K562 (cell line): ENCODE results near the gene CLCF1. TPM values are rescaled to one million over a fixed set of nuclear protein-coding genes. Genes with fewer than 3 reads are reported as not detected.

Experiments used
- FOS ChIP-seq: IDR thresholded peaks from 3 replicates; pipeline ENCODE4 v1.6.1; 2011; ENCODE audit not compliant: insufficient read length; ENCODE audit errors: extremely low read depth
- FOXP1 ChIP-seq: sonication (generic); formaldehyde crosslinking; IDR thresholded peaks from 2 replicates; pipeline ENCODE4 v1.8.0; 2022; ENCODE audit warnings: mild to moderate bottlenecking, missing genetic modification reagents
- GABPA ChIP-seq: fragments of 200-800 bp; sonication (Bioruptor generic); conservative IDR thresholded peaks from 2 replicates; pipeline ENCODE4 v1.6.1; 2016; ENCODE audit warnings: low read depth, missing genetic modification characterization, missing compliant biosample characterization
- HDGF ChIP-seq: fragments of 450-650 bp; IDR thresholded peaks from 2 replicates; pipeline ENCODE4 v1.6.1; 2016
- IFI16 ChIP-seq: fragments of 250-450 bp; sonication (Bioruptor Pico); IDR thresholded peaks from 2 replicates; pipeline ENCODE4 v2.1.2; 2022; ENCODE audit warnings: mild to moderate bottlenecking, inconsistent platforms
- MBD2 ChIP-seq: sonication (generic); IDR thresholded peaks from 2 replicates; pipeline ENCODE4 v1.6.1; 2016; ENCODE audit warnings: low read depth, borderline replicate concordance
- MYBL2 ChIP-seq, 2 experiments: fragments of 450-650 bp in 1 of 2; sonication (generic) in 1 of 2; formaldehyde crosslinking in 1 of 2; IDR thresholded peaks; 2 replicates each; pipeline versions ENCODE4 v1.6.1 to v1.8.1; 2017 to 2022; ENCODE audit warnings: borderline replicate concordance in 1 of 2, inconsistent platforms in 1 of 2, low read depth in 1 of 2, mild to moderate bottlenecking in 1 of 2, missing genetic modification reagents in 1 of 2, moderate library complexity in 1 of 2
- RBFOX2 ChIP-seq: fragments of 200-400 bp; formaldehyde crosslinking; IDR thresholded peaks from 2 replicates; pipeline ENCODE4 v1.6.1; 2017; ENCODE audit warnings: low read depth, mild to moderate bottlenecking, low read length, moderate library complexity
- SMAD4 ChIP-seq: fragments of 250-450 bp; sonication (Bioruptor Pico); conservative IDR thresholded peaks from 2 replicates; pipeline ENCODE4 v1.8.0; 2021; ENCODE audit warnings: inconsistent platforms, mild to moderate bottlenecking, moderate library complexity
- SP2 ChIP-seq: IDR thresholded peaks from 2 replicates; pipeline ENCODE4 v1.6.1; 2011; ENCODE audit warnings: mild to moderate bottlenecking, low read depth, low read length, moderate library complexity; ENCODE audit not compliant: poor library complexity, severe bottlenecking; ENCODE audit errors: extremely low read depth
- TAF1 ChIP-seq: IDR thresholded peaks from 2 replicates; pipeline ENCODE4 v1.6.1; 2011; ENCODE audit warnings: mild to moderate bottlenecking, low read length, moderate library complexity; ENCODE audit not compliant: insufficient read depth, control insufficient read depth, severe bottlenecking; ENCODE audit errors: extremely low read depth
- TGIF2 ChIP-seq: sonication (generic); formaldehyde crosslinking; IDR thresholded peaks from 2 replicates; pipeline ENCODE4 v1.8.1; 2022; ENCODE audit warnings: mild to moderate bottlenecking, missing genetic modification reagents, moderate library complexity
- ZNF165 ChIP-seq: fragments of 250-450 bp; sonication (Bioruptor Pico); IDR thresholded peaks from 2 replicates; pipeline ENCODE4 v1.4.0; 2020; ENCODE audit warnings: borderline replicate concordance
- ZNF583 ChIP-seq: fragments of 250-450 bp; sonication (Bioruptor Pico); IDR thresholded peaks from 2 replicates; pipeline ENCODE4 v1.4.0; 2020
- polyA plus RNA-seq, 8 experiments: library from polyadenylated mRNA; depleted of rRNA in 4 of 8; stranded (reverse) in 5 of 8; unstranded in 3 of 8; fragments of >200 nt; fragmentation: Nextera tagmentation in 2 of 8; fragmentation: Illumina TruSeq in 1 of 8; extraction: Ambion mirVana in 2 of 8; extraction: Trizol in 1 of 8; gene quantifications; 2 replicates each; pipeline versions ENCODE4 v1.2.1 to v1.2.3, GENCODE V29; 2011 to 2014; ENCODE audit warnings: inconsistent platforms in 1 of 8, missing spikeins in 1 of 8
- total RNA-seq, 7 experiments: library from RNA; depleted of rRNA in 6 of 7; stranded (reverse); fragments of >200 nt in 6 of 7; fragmentation: Illumina TruSeq in 2 of 7; extraction: Trizol in 2 of 7; gene quantifications; 2 replicates each; pipeline versions ENCODE4 v1.2.1 to v1.2.3, GENCODE V29; 2011 to 2021; ENCODE audit warnings: low replicate concordance in 1 of 7
- TF ChIP-seq, protein P1 (sequence below): fragments of 450-650 bp; IDR thresholded peaks from 2 replicates; pipeline ENCODE4 v1.6.1; 2018; ENCODE audit not compliant: partially characterized antibody
- TF ChIP-seq, protein P2 (sequence below): sonication (generic); formaldehyde crosslinking; IDR thresholded peaks from 2 replicates; pipeline ENCODE4 v1.8.0; 2022; ENCODE audit warnings: mild to moderate bottlenecking, missing genetic modification reagents
- TF ChIP-seq, protein P3 (sequence below): fragments of 250-450 bp; sonication (Bioruptor Pico); IDR thresholded peaks from 2 replicates; pipeline ENCODE4 v1.4.0; 2020

The CLCF1 gene
- total and polyA plus RNA-seq, 9 of the 15 experiments (the other 6 are each of a cell fraction or from before 2014, with no cell fraction given): 0.49 to 5.8 (median 3.0) TPM

DNA sequence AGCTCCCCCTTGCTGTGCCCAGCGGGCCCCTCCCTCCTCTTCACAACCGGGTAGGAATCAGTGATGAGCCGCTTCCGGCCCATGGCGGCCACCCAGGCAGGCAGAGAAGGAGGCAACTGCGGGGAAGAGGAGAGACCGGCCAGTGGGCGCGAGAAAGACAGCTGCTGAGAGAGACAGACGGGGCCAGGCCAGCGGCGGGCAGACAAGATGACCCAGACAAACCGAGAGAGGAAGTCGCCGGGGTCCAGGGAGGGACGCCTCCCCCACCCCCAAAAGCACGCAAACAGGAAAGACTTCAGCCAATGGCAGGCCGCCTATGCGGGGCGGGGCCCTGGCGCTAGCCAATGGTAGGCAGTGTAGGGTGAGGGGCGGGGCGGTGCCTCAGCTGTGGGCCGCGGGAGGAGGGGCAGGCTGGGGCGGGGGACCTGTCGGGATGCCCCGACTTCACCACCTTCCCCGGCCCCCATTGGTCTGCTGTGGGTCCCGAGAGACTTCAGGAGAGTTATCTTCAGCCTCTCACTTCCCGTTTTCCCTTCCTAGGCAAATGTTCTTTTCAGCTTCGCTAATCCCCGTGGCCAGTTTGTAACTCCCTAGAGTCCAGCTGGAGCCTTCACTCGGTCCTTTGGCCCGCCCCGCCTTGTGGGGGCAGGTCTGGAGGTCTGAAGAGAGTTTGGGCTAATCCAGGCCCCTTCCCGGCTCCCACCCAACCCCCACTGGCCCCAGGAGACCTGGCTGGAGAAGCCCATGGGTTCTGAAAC is 19.9 kb downstream of the CLCF1 start, which contains the start of gene POLD4 (continued):
- TF ChIP-seq, protein P1, sequence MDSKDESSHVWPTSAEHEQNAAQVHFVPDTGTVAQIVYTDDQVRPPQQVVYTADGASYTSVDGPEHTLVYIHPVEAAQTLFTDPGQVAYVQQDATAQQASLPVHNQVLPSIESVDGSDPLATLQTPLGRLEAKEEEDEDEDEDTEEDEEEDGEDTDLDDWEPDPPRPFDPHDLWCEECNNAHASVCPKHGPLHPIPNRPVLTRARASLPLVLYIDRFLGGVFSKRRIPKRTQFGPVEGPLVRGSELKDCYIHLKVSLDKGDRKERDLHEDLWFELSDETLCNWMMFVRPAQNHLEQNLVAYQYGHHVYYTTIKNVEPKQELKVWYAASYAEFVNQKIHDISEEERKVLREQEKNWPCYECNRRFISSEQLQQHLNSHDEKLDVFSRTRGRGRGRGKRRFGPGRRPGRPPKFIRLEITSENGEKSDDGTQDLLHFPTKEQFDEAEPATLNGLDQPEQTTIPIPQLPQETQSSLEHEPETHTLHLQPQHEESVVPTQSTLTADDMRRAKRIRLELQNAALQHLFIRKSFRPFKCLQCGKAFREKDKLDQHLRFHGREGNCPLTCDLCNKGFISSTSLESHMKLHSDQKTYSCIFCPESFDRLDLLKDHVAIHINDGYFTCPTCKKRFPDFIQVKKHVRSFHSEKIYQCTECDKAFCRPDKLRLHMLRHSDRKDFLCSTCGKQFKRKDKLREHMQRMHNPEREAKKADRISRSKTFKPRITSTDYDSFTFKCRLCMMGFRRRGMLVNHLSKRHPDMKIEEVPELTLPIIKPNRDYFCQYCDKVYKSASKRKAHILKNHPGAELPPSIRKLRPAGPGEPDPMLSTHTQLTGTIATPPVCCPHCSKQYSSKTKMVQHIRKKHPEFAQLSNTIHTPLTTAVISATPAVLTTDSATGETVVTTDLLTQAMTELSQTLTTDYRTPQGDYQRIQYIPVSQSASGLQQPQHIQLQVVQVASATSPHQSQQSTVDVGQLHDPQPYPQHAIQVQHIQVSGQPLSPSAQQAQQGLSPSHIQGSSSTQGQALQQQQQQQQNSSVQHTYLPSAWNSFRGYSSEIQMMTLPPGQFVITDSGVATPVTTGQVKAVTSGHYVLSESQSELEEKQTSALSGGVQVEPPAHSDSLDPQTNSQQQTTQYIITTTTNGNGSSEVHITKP: peak; percentile 46
- TF ChIP-seq, protein P2, sequence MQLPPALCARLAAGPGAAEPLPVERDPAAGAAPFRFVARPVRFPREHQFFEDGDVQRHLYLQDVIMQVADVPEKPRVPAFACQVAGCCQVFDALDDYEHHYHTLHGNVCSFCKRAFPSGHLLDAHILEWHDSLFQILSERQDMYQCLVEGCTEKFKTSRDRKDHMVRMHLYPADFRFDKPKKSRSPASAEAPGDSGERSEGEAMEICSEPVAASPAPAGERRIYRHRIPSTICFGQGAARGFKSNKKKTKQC (CRISPR knock-in tag): peak; percentile 5; the same call in 1 of the 2 replicates
- peak; percentile 52 for TF ChIP-seq SP2
- TF ChIP-seq IFI16 (CRISPR knock-in tag): no peak
- peak; percentile 84 for TF ChIP-seq FOS
- peak; percentile 74 for TF ChIP-seq TAF1
- TF ChIP-seq GABPA (tag): peak; percentile 74
- 0 out of 2 replicates have a peak, but pooled peaks have one; percentile 20 for TF ChIP-seq ZNF583 (CRISPR knock-in tag)
- TF ChIP-seq FOXP1 (CRISPR knock-in tag): 0 out of 2 replicates have a peak, but pooled peaks have one; percentile 4
- TF ChIP-seq SMAD4 (CRISPR knock-in tag): peak; percentile 89
- no peak for TF ChIP-seq TGIF2 (CRISPR knock-in tag)
- TF ChIP-seq RBFOX2: peak; percentile 95
- TF ChIP-seq, protein P3, sequence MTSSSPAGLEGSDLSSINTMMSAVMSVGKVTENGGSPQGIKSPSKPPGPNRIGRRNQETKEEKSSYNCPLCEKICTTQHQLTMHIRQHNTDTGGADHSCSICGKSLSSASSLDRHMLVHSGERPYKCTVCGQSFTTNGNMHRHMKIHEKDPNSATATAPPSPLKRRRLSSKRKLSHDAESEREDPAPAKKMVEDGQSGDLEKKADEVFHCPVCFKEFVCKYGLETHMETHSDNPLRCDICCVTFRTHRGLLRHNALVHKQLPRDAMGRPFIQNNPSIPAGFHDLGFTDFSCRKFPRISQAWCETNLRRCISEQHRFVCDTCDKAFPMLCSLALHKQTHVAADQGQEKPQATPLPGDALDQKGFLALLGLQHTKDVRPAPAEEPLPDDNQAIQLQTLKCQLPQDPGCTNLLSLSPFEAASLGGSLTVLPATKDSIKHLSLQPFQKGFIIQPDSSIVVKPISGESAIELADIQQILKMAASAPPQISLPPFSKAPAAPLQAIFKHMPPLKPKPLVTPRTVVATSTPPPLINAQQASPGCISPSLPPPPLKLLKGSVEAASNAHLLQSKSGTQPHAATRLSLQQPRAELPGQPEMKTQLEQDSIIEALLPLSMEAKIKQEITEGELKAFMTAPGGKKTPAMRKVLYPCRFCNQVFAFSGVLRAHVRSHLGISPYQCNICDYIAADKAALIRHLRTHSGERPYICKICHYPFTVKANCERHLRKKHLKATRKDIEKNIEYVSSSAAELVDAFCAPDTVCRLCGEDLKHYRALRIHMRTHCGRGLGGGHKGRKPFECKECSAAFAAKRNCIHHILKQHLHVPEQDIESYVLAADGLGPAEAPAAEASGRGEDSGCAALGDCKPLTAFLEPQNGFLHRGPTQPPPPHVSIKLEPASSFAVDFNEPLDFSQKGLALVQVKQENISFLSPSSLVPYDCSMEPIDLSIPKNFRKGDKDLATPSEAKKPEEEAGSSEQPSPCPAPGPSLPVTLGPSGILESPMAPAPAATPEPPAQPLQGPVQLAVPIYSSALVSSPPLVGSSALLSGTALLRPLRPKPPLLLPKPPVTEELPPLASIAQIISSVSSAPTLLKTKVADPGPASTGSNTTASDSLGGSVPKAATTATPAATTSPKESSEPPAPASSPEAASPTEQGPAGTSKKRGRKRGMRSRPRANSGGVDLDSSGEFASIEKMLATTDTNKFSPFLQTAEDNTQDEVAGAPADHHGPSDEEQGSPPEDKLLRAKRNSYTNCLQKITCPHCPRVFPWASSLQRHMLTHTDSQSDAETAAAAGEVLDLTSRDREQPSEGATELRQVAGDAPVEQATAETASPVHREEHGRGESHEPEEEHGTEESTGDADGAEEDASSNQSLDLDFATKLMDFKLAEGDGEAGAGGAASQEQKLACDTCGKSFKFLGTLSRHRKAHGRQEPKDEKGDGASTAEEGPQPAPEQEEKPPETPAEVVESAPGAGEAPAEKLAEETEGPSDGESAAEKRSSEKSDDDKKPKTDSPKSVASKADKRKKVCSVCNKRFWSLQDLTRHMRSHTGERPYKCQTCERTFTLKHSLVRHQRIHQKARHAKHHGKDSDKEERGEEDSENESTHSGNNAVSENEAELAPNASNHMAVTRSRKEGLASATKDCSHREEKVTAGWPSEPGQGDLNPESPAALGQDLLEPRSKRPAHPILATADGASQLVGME (CRISPR knock-in tag): peak; percentile 85
- TF ChIP-seq HDGF: 0 out of 2 replicates have a peak, but pooled peaks have one; percentile 6
- no peak for TF ChIP-seq MYBL2 (IDR thresholded peaks at IDR 0.05; ENCODE audit: low read depth)
- no peak for TF ChIP-seq MYBL2 (CRISPR knock-in tag; IDR thresholded peaks at IDR 0.05; ENCODE audit: borderline replicate concordance)
- peak; percentile 92; the same call in 1 of the 2 replicates for TF ChIP-seq MBD2
- TF ChIP-seq ZNF165 (CRISPR knock-in tag): peak; percentile 91
